Measurements from ENCODE around the gene SLC27A2. TPM values are rescaled to one million over a fixed set of nuclear protein-coding genes. Genes with fewer than 3 reads are reported as not detected.

The SLC27A2 gene
- total and polyA plus RNA-seq, 7 donors, result 0.01 to 0.04 TPM; not detected in 5

- WGBS, 3 donors, result 78 to 89% (median 87%) methylated on average over 1 of the region's 1 CpG
Measured at GRCh38 chr15:50190723-50191122, 8.7 kb downstream of the SLC27A2 start.

DNA sequence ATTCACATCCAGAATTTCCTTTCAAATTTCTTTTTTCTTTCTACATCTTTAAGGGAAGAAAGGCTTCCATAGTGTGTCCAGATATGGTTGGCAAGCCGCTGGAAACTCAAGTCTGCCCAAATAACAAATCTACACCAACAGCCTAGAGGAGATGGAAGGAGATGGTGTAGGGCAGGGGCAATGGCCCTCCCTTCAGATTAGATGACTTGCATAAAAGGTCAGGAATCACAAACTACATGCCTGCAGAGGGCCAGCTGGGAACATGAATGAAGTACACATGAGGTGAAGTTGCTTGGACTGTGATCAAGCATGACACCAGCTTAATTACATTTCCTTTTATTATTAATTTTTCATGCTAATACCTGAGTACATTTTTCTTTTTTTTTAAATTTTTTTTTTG lies 10.2 kb downstream of the SLC27A2 start:
- ATAC-seq, result no peak
- no peak for TF ChIP-seq CTCF (IDR thresholded peaks at IDR 0.05)
- no peaks in the 10 kb centered on the region for H3K27me3 ChIP-seq (ENCODE audit: insufficient read depth in 3 of 3, low read length in 2 of 3)

More at GRCh38 chr15:50190723-50191122, 8.7 kb downstream of the SLC27A2 start:
- DNase-seq, result no peak
- no peak for TF ChIP-seq CTCF (IDR thresholded peaks at IDR 0.05)
- no peaks in the 10 kb centered on the region for H3K36me3 ChIP-seq (ENCODE audit: insufficient read depth in 1 of 2, low read depth in 1 of 2)
- no peak for ATAC-seq
- intact Hi-C loops (cut with DNase I), result no loop called here
- H3K9me3 ChIP-seq, result no peaks in the 10 kb centered on the region
- H3K4me3 ChIP-seq, result no peak overlapping the region
- H3K27me3 ChIP-seq (ENCODE audit: insufficient read depth in 3 of 3, low read length in 2 of 3), result no peaks in the 10 kb centered on the region
- no peak overlapping the region for H3K27ac ChIP-seq
- H3K4me1 ChIP-seq, result no peaks in the 10 kb centered on the region

GRCh38 chr15:50192926-50193620 lies 11.1 kb downstream of the SLC27A2 start:
- DNase-seq, result no peak

More for the DNA sequence above, 10.2 kb downstream of the SLC27A2 start:
- Histone ChIP-seq H3K4me3 (no peak overlapping the region), H3K36me3 (ENCODE audit: insufficient read depth in 1 of 2, low read depth in 1 of 2) (no peaks in the 10 kb centered on the region), H3K4me1 (no peaks in the 10 kb centered on the region), H3K9me3 (no peaks in the 10 kb centered on the region), H3K27ac (no peak overlapping the region)
- DNase-seq, result no peak
- 88 to 100% (median 96%) methylated on average over 1 of the region's 1 CpG for WGBS, 3 donors
- intact Hi-C loops (cut with DNase I), result no loop called here

DNA sequence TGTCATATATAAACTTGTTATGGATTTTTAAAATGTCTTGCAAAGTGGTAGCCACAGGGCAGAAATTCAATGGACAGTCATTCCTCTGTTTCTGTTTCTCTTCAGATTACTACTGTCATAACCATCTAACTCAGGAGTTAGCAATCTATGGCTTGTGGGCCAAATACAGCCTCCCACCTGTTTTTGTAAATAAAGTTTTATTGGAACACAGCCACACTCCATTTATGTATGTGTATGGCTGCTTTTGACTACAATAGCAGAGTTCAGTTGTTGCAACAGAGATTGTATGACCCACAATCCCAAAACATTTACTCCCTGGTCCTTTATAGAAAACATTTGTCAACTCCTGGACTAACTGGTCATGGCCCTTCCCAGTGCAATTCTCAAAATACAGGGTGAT lies 20.0 kb downstream of the SLC27A2 start:
- no peak overlapping the region for H3K27ac ChIP-seq
- TF ChIP-seq CTCF (IDR thresholded peaks at IDR 0.05), result no peak
- intact Hi-C loops (cut with DNase I), result no loop called here
- no peak overlapping the region for H3K4me3 ChIP-seq
- no peaks in the 10 kb centered on the region for H3K27me3 ChIP-seq (ENCODE audit: insufficient read depth in 3 of 3, low read length in 2 of 3)
- no peaks in the 10 kb centered on the region for H3K36me3 ChIP-seq (ENCODE audit: insufficient read depth in 1 of 2, low read depth in 1 of 2)
- no peak for ATAC-seq
- H3K4me1 ChIP-seq, result no peaks in the 10 kb centered on the region
- DNase-seq, result no peak
- H3K9me3 ChIP-seq, result no peaks in the 10 kb centered on the region

More at GRCh38 chr15:50192926-50193620, 11.1 kb downstream of the SLC27A2 start:
- Histone ChIP-seq H3K4me1 (no peaks in the 10 kb centered on the region), H3K27ac (no peak overlapping the region), H3K36me3 (ENCODE audit: insufficient read depth in 1 of 2, low read depth in 1 of 2) (no peaks in the 10 kb centered on the region), H3K9me3 (no peaks in the 10 kb centered on the region), H3K27me3 (ENCODE audit: insufficient read depth in 3 of 3, low read length in 2 of 3) (no peaks in the 10 kb centered on the region), H3K4me3 (no peak overlapping the region)
- no peak for TF ChIP-seq CTCF (IDR thresholded peaks at IDR 0.05)
- no peak for ATAC-seq
- 55 to 62% (median 62%) methylated on average over 6 of the region's 6 CpGs for WGBS, 3 donors
- intact Hi-C loops (cut with DNase I), result no loop called here

GRCh38 chr15:50206020-50206419 lies 24.0 kb downstream of the SLC27A2 start:
- 73 to 83% (median 79%) methylated on average over 5 of the region's 5 CpGs for WGBS, 3 donors
- no peak for TF ChIP-seq CTCF (IDR thresholded peaks at IDR 0.05)
- intact Hi-C loops (cut with DNase I), result no loop called here
- no peak overlapping the region for H3K27ac ChIP-seq
- H3K4me3 ChIP-seq, result no peak overlapping the region
- ATAC-seq (no peak), DNase-seq (no peak)
- H3K36me3 ChIP-seq (ENCODE audit: insufficient read depth in 1 of 2, low read depth in 1 of 2), result no peaks in the 10 kb centered on the region
- no peaks in the 10 kb centered on the region for H3K4me1 ChIP-seq
- no peaks in the 10 kb centered on the region for H3K9me3 ChIP-seq
- H3K27me3 ChIP-seq (ENCODE audit: insufficient read depth in 3 of 3, low read length in 2 of 3), result no peaks in the 10 kb centered on the region
